Umbilical cord (tissue), 2 donors: ENCODE data around the gene ATF7. TPM values are rescaled to one million over a fixed set of nuclear protein-coding genes. Genes with fewer than 3 reads are reported as not detected.
"Not testable (repeated sequence)": the region's sequence is repeated elsewhere in the genome, so short reads cannot be mapped to it uniquely, and the experiment has no call there.

Source experiments
- DNase-seq: peaks from one replicate; pipeline ENCODE4 v3.0.0-alpha.2; 2015; ENCODE audit warnings: low spot score
- total RNA-seq: library from RNA; depleted of rRNA; stranded (reverse); fragments of >200 nt; gene quantifications from one replicate; pipeline ENCODE4 v1.2.3, GENCODE V29; 2014; ENCODE audit warnings: low replicate concordance; ENCODE audit not compliant: insufficient read depth

ATF7 gene
- total RNA-seq, 1 donor from 2014 or later = 15.4 TPM

DNA sequence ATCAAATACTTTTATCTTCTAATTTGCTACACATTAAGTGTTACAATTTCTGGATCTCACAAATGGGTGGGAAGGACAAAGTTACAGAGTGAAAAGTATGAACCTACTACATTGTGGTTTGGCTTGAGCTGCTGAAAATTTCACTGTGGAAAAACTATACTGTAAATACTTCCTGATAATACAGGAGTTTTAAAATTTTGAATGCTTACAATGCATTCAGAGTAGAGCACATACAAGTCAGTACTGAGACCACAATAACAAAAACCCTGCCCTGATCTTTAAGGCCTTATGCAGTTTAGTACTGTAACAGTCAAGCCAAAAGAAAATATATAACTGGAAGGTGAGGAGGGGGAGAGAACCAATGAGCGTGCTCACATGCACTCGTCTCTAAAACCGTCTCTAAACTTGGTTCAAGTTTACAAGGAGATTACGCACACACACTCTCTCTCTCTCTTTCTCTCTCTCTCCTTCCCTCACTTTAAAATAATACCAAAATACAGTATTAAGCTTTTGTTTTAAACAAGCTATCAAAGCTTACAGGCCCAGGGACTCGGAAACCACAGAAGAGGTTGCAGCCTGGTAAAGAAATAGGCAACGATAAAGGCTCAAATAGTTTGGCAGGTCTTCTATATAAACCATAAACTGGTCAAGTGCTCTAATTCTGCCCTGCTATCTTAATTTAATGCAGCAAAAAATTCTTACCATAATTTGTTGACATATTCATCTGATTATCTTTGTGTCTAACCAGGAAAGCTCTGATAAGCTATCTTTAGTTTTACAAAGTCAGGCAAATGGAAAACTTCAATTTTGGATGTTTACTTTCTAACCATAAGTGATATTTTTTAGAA, 58.0 kb downstream of the ATF7 start:
- DNase-seq = peak; percentile 25

GRCh38 chr12:53565376-53565775, 60.8 kb downstream of the ATF7 start:
- DNase-seq = not testable (repeated sequence)

DNA sequence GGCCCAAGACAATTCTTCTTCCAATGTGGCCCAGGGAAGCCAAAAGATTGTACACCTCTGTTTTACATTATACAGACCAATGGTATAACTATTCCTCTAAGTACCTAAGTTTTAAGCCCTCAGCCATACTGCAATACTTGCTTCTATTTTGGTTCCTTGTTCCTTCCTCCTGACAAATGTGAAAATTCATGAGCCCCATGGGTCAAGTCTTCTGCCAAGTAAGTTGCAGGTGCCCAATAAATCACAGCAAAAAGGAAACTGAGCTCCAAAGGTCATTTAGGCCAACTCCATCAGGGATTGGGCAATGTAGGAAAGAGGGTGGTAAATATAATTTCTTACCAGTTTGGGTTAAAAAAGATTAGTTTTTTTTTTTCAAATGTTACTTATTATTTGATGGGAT, 61.2 kb downstream of the ATF7 start:
- no peak for DNase-seq

DNA sequence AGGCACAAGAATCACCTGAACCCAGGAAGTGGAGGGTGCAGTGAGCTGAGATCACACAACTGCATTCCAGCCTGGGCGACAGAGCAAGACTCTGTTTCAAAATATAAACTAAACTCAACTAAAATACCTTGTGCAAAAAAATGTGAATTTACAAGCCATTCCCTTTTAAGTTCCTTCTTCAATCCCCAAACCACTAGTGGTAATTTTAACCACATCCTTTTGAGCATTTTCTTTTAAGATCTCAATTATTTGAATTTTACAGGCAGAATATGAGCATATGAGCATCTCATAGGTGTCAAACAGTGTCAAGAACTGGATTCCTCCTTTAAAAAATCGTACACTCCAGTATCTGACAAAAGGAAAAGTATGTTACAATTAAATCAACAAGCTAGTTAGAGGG, 61.9 kb downstream of the ATF7 start:
- DNase-seq = no peak

DNA sequence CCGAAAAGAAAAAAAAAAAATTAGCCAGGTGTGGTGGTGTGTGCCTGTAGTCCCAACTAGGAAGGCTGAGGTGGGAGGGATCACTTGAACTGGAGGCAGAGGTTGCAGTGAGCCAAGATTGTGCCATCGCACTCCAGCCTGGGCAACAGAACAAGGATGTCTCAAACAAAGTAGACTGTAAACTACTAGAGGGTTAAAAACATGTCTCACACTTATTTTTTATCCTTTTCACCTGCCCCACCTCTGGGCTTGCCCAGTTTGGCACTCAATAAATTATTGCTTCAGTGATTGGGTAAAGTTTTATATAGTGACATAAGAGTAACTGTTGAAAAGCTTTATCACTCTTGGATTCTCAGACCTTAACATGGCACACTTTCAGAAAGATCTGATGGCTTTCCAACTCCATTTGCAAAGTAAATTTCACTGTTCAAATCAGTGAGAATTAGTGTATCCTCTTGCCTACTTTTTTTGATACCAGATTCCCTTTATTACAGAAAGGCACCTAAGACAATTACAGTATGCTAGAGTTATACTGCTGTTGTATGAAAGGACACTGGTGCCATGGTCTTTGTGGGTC, 62.6 kb downstream of the ATF7 start:
- DNase-seq = no peak

- peak; percentile 30 for DNase-seq
Measured at GRCh38 chr12:53561590-53561953, 64.6 kb downstream of the ATF7 start.

GRCh38 chr12:53560912-53561589, 65.1 kb downstream of the ATF7 start:
- DNase-seq = no peak

GRCh38 chr12:53560351-53560750, 65.8 kb downstream of the ATF7 start:
- peak; percentile 26 for DNase-seq

GRCh38 chr12:53558631-53559030, 67.6 kb downstream of the ATF7 start:
- DNase-seq = no peak

- DNase-seq = no peak
Measured at GRCh38 chr12:53552361-53553327, 73.5 kb downstream of the ATF7 start.

GRCh38 chr12:53551889-53552291, 74.3 kb downstream of the ATF7 start:
- DNase-seq = no peak

- DNase-seq = no peak
Measured at GRCh38 chr12:53550595-53550994, 75.6 kb downstream of the ATF7 start.

GRCh38 chr12:53550131-53550530, 76.1 kb downstream of the ATF7 start:
- DNase-seq = not testable (repeated sequence)

- DNase-seq = not testable (repeated sequence)
Measured at GRCh38 chr12:53548354-53548753, 77.8 kb downstream of the ATF7 start.

GRCh38 chr12:53543539-53543938, 82.6 kb downstream of the ATF7 start:
- DNase-seq = peak; percentile 75

- no peak for DNase-seq
Measured at GRCh38 chr12:53539526-53539925, 86.7 kb downstream of the ATF7 start.

DNA sequence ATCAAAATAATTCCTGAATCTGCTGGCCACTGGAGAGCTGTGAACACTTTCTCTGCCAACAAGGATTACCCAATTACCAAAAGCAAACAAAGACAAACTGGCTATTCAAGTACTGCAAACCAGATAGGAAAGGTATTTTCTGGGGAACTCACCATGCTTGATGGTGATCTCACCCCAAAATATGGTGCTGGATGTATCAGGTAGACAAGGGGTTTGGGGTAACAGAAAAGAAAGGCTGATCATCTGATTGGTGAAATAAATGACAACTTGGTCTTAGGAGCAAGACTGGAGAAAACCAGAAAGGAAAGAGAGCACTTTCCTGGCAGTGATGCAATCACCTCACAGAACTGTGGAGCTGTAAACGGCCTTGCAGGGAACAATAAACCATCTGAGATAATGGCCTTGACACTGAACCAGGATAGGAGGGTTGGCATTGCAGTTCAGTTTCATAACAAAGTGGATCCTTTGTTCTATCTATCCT, 87.9 kb downstream of the ATF7 start:
- no peak for DNase-seq

- no peak for DNase-seq
Measured at GRCh38 chr12:53536962-53537361, 89.2 kb downstream of the ATF7 start.

- no peak for DNase-seq
Measured at GRCh38 chr12:53533471-53533870, 92.7 kb downstream of the ATF7 start.

GRCh38 chr12:53532524-53533445, 93.4 kb downstream of the ATF7 start:
- DNase-seq = no peak
